NCI-H1092 (cell line): ENCODE results near the gene PIK3CD.
"Not testable (repeated sequence)": the region's sequence is repeated elsewhere in the genome, so short reads cannot be mapped to it uniquely, and the experiment has no call there.

ENCODE experiments used
- DNase-seq: peaks from one replicate; lab custom pipeline; 2025; lab: John Stamatoyannopoulos, UW

Gene PIK3CD

GRCh38 chr1:9654834-9655723 is 3.5 kb downstream of the PIK3CD start:
- DNase-seq = no peak

GRCh38 chr1:9655836-9656235 is 4.3 kb downstream of the PIK3CD start:
- no peak for DNase-seq

GRCh38 chr1:9657521-9658032 is 6.0 kb downstream of the PIK3CD start:
- no peak for DNase-seq

GRCh38 chr1:9658199-9658598 is 6.7 kb downstream of the PIK3CD start:
- DNase-seq = no peak

- DNase-seq = no peak
These were observed 7.8 kb downstream of the PIK3CD start for GRCh38 chr1:9659328-9659727.

GRCh38 chr1:9663257-9663656 is 11.7 kb downstream of the PIK3CD start:
- DNase-seq = no peak

- no peak for DNase-seq
These were observed 13.7 kb downstream of the PIK3CD start for GRCh38 chr1:9665193-9665592.

- DNase-seq = no peak
These were observed 16.5 kb downstream of the PIK3CD start for GRCh38 chr1:9668080-9668479.

GRCh38 chr1:9670085-9670484 is 18.6 kb downstream of the PIK3CD start:
- DNase-seq = no peak

GRCh38 chr1:9671377-9672140 is 20.0 kb downstream of the PIK3CD start:
- DNase-seq = no peak

- no peak for DNase-seq
These were observed 20.9 kb downstream of the PIK3CD start for GRCh38 chr1:9672444-9672843.

- DNase-seq = no peak
These were observed 23.9 kb downstream of the PIK3CD start for GRCh38 chr1:9675393-9675792.

GRCh38 chr1:9676128-9676527 is 24.6 kb downstream of the PIK3CD start:
- DNase-seq = not testable (repeated sequence)

- DNase-seq = no peak
These were observed 25.4 kb downstream of the PIK3CD start for GRCh38 chr1:9676815-9677393.

- DNase-seq = no peak
These were observed 28.6 kb downstream of the PIK3CD start for GRCh38 chr1:9680091-9680490.

- DNase-seq = no peak
These were observed 29.3 kb downstream of the PIK3CD start for GRCh38 chr1:9680828-9681227.

- no peak for DNase-seq
These were observed 33.3 kb downstream of the PIK3CD start for GRCh38 chr1:9684801-9685200.

GRCh38 chr1:9687120-9687873 is 35.8 kb downstream of the PIK3CD start:
- DNase-seq = peak; percentile 49

GRCh38 chr1:9687874-9688582 is 36.5 kb downstream of the PIK3CD start:
- no peak for DNase-seq

- no peak for DNase-seq
These were observed 37.1 kb downstream of the PIK3CD start for GRCh38 chr1:9688599-9688998.

GRCh38 chr1:9689011-9689706 is 37.6 kb downstream of the PIK3CD start:
- peak; percentile 37 for DNase-seq
